Cardiac muscle cell (in vitro differentiated cells and primary cell): ENCODE results near the gene ZNF839. TPM values are rescaled to one million over a fixed set of nuclear protein-coding genes. Genes with fewer than 3 reads are reported as not detected.

Experiments
- DNase-seq, 2 donors: peaks; one replicate each; pipeline versions ENCODE4 v3.0.0 to v3.0.0-alpha.2; 2010 to 2017; ENCODE audit warnings: low read depth in 1 of 2, low spot score in 1 of 2
- H3K27ac ChIP-seq: fragments of 200-600 bp; sonication (generic); 2 replicates; pipeline ENCODE4 v1.5.1; 2016
- H3K27me3 ChIP-seq: fragments of 200-600 bp; sonication (generic); 2 replicates; pipeline ENCODE4 v1.6.0; 2016; ENCODE audit warnings: control low read depth
- H3K36me3 ChIP-seq: fragments of 200-600 bp; sonication (generic); 2 replicates; pipeline ENCODE4 v1.5.1; 2016; ENCODE audit warnings: control low read depth
- H3K4me1 ChIP-seq: fragments of 200-600 bp; sonication (generic); 2 replicates; pipeline ENCODE4 v1.8.1; 2017; ENCODE audit warnings: low read depth, mild to moderate bottlenecking, mixed run types
- H3K4me3 ChIP-seq: fragments of 200-600 bp; sonication (generic); 2 replicates; pipeline ENCODE4 v1.5.1; 2016; ENCODE audit warnings: mild to moderate bottlenecking
- H3K9me3 ChIP-seq: fragments of 200-600 bp; sonication (generic); 2 replicates; pipeline ENCODE4 v1.5.1; 2017; ENCODE audit warnings: low read depth, mild to moderate bottlenecking, control low read depth
- CTCF ChIP-seq: IDR thresholded peaks from 2 replicates; pipeline ENCODE4 v1.5.1; 2012; ENCODE audit warnings: low read depth, mild to moderate bottlenecking, low read length
- polyA plus RNA-seq: library from polyadenylated mRNA; unstranded; fragments of >200 nt; fragmentation: Nextera tagmentation; extraction: Ambion mirVana; gene quantifications from 2 replicates; pipeline ENCODE4 v1.2.1, GENCODE V29; 2016
- total RNA-seq: library from RNA; depleted of rRNA; stranded (reverse); fragments of >200 nt; gene quantifications from 2 replicates; pipeline ENCODE4 v1.2.3, GENCODE V29; 2016

ZNF839 gene
- total and polyA plus RNA-seq, 2 experiments from 2014 or later, result 16.1 to 16.9 TPM

- Histone ChIP-seq H3K9me3 (no peaks in the 10 kb centered on the region), H3K36me3 (peaks cover 30% of the 10 kb centered on the region), H3K4me3 (no peak overlapping the region), H3K27ac (no peak overlapping the region), H3K4me1 (no peaks in the 10 kb centered on the region), H3K27me3 (no peaks in the 10 kb centered on the region)
- no peak for DNase-seq
- no peak for TF ChIP-seq CTCF
Observed at GRCh38 chr14:102356280-102356679, 36.7 kb downstream of the ZNF839 start.

- DNase-seq, result no peak
- TF ChIP-seq CTCF, result no peak
Observed at GRCh38 chr14:102359341-102359740, 39.8 kb downstream of the ZNF839 start.

GRCh38 chr14:102360388-102360787 is 40.8 kb downstream of the ZNF839 start:
- Histone ChIP-seq H3K4me1 (peaks cover 5% of the 10 kb centered on the region), H3K4me3 (no peak overlapping the region), H3K36me3 (peaks cover 10% of the 10 kb centered on the region), H3K27me3 (no peaks in the 10 kb centered on the region), H3K9me3 (no peaks in the 10 kb centered on the region), H3K27ac (no peak overlapping the region)
- TF ChIP-seq CTCF, result no peak
- DNase-seq, result no peak

More at GRCh38 chr14:102359341-102359740, 39.8 kb downstream of the ZNF839 start:
- no peaks in the 10 kb centered on the region for H3K27me3 ChIP-seq
- no peak overlapping the region for H3K4me3 ChIP-seq
- no peaks in the 10 kb centered on the region for H3K9me3 ChIP-seq
- no peak overlapping the region for H3K27ac ChIP-seq
- H3K4me1 ChIP-seq, result peaks cover 5% of the 10 kb centered on the region
- H3K36me3 ChIP-seq, result peaks cover 19% of the 10 kb centered on the region

- peak overlapping the region; percentile 76 for H3K27ac ChIP-seq
- peaks cover 5% of the 10 kb centered on the region for H3K4me1 ChIP-seq
- peaks cover 3% of the 10 kb centered on the region for H3K36me3 ChIP-seq
- peak overlapping the region; percentile 63 for H3K4me3 ChIP-seq
- no peaks in the 10 kb centered on the region for H3K27me3 ChIP-seq
- no peak for DNase-seq
- TF ChIP-seq CTCF, result no peak
- no peaks in the 10 kb centered on the region for H3K9me3 ChIP-seq
Observed at GRCh38 chr14:102362084-102362483, 42.5 kb downstream of the ZNF839 start.

GRCh38 chr14:102362545-102363181 is 43.1 kb downstream of the ZNF839 start, which contains the start of the genes CINP and TECPR2:
Gene CINP, minus strand, starts transcription at chr14:102362890. Its CDS starts 39 bp downstream, at chr14:102362851.
Gene TECPR2, plus strand, starts transcription at chr14:102362941. Its CDS starts 13,781 bp downstream, at chr14:102376722.
- H3K27me3 ChIP-seq, result no peaks in the 10 kb centered on the region
- H3K27ac ChIP-seq, result peak within 1 kb of the TSS; percentile 76
- peaks cover 3% of the 10 kb centered on the region for H3K36me3 ChIP-seq
- peaks cover 5% of the 10 kb centered on the region for H3K4me1 ChIP-seq
- no peaks in the 10 kb centered on the region for H3K9me3 ChIP-seq
- H3K4me3 ChIP-seq, result peak within 1 kb of the TSS; percentile 63
- peak; percentile 97 to 99 for DNase-seq
- no peak for TF ChIP-seq CTCF
